GM18907 (cell line): ENCODE results near the gene JMJD8.

Source experiments
- ATAC-seq: cut with Tn5 transposase; IDR thresholded peaks from one replicate; pipeline ENCODE4 v1.9.1; 2021; ENCODE audit warnings: mild to moderate bottlenecking, moderate library complexity; ENCODE audit not compliant: unreplicated experiment

Gene JMJD8

DNA sequence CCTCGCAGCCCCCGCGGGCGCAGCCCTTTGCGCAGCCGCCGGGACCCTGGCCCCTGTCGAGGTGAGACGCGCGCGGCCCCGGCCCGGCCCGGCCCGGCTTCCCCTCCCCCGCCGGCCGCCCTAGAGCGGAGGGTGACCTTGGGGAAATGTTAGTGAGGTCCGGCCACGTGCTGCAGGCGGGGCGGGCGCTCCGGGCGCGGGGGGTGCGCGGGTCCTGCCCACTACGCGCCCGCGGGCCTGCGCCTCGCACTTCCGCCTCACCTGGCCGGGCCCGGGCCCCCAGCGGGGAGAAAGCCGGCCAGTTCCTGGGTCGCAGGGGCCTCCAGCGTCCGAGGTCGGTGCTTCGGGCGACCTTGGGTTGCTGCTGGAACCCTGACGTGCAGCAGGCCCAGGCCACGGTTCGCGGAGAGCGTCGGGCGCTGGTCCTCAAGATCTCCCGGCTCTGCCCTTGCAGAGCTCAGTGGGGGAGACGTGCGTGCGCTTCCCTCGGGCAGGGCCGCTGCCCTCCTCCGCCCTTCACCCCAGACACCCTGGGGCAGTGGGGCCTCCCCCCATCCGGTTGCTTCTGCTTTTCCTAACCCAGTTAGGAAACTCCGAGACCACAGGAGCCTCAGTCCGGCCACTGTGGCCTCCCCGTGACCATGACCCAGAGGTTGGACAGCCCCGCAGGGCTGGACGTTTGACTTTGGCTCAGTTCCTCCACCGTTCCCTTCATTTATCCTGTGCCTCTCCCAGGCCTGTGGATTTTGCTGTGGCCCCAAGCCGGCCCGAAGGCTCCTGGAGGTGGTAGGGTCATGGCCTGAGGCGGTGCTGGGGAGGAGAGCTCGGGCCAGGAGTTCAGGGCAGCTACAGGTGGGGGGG, 41.7 kb downstream of the JMJD8 start:
- peak; percentile 36 for ATAC-seq

DNA sequence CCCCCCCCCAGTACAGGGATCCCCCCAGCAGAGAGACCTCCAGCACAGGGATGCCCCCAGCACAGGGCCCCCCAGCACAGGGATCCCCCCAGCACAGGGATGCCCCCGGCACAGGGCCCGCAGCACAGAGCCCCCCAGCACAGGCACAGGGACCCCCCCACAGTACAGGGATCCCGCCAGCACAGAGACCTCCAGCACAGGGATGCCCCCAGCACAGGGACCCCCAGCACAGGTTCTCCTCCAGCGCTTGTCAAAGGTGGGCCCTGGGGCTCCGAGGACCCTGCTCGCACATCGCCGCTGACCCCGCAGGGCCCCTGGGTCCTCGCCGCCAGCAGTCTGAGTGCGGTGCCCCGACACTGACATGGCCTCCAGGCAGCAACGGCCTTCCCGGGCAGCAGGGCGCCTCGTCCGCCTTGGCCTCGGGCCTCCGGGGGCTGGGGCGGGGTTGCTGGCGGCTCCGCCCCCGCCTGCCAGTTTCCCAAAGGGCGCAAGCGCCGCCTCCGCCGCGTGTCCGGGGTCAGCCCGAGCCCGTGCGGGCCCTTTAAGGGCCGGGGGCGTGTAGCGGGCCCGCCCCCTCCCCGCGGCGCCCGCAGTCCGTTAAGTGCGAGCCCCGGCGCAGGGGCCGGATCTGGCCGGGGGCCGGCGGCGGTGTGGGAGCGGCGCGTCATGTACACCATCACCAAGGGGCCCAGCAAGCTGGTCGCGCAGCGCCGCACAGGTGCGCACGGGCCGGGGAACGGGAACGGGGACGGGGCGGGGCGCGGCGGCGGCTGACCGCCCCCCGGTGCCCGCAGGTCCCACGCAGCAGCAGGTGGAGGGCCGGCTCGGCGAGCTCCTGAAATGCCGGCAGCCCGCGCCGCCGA, 42.6 kb downstream of the JMJD8 start, which contains the start of gene MCRIP2:
Gene MCRIP2, plus strand, starts transcription at position 503 of the 863 bp plus-strand sequence. Its CDS starts 164 bp downstream, at position 667.
- ATAC-seq = peak; percentile 42

DNA sequence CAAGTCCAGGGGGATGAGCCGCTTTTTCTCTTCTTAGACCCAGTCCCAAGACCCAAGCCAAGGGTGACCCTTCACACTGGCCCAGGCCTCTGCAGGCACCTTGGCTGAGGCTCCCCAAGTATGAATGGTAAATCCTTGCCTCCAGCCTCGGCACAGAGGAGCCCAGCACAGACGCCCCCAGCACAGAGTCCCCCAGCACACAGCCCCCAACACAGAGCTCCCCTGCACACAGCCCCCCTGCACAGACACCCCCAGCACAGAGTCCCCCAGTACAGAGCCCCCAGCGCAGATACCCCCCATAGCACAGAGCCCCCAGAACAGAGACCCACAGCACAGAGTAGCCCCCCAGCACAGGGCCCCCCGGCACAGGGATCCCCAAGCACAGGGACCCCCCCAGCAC, 43.5 kb downstream of the JMJD8 start:
- no peak for ATAC-seq

DNA sequence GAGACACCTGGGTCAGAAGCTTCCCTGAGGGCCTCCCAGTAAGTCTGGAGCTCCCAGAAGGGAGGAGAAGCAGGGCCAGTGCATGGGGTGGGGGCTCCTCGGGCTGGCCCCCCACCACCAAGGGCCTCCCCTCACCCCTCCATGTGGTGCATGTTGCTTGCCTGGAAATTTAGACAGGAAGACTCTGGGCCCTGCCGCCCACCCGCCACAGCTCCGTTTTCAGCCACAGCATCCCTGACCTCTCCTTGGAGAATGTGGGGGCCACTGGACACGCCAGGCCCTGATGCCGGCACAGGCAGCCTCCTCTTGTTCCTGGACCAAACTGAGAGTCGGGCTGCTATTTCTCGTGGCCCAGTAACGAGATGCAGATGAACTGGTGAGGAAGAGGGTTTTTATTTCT, 45.3 kb downstream of the JMJD8 start:
- no peak for ATAC-seq

DNA sequence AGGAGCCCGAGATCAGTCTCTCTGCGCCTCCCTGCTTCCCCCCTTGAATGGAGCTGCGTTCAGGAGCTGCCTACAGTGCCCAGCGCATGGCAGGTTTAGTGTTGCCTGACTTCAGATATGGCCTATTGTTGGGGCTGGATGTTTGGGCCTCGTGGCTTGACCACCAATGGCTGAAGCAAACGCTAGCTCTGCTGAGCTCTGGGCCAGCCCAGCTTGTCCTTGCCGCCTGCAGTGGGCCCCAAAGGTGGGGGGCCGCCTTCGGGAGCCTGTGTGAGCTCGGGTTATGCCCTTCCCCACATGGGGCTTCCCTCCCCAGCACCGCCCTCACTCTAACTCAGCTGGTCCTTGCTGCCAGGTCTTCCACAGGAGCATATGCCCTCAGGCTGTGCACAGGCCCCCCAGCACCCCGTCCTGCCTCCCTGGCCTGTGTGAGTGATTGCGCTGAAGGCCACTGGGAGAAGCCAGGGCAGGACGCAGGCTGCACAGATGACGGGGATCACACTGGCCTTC, 46.0 kb downstream of the JMJD8 start:
- ATAC-seq = no peak

DNA sequence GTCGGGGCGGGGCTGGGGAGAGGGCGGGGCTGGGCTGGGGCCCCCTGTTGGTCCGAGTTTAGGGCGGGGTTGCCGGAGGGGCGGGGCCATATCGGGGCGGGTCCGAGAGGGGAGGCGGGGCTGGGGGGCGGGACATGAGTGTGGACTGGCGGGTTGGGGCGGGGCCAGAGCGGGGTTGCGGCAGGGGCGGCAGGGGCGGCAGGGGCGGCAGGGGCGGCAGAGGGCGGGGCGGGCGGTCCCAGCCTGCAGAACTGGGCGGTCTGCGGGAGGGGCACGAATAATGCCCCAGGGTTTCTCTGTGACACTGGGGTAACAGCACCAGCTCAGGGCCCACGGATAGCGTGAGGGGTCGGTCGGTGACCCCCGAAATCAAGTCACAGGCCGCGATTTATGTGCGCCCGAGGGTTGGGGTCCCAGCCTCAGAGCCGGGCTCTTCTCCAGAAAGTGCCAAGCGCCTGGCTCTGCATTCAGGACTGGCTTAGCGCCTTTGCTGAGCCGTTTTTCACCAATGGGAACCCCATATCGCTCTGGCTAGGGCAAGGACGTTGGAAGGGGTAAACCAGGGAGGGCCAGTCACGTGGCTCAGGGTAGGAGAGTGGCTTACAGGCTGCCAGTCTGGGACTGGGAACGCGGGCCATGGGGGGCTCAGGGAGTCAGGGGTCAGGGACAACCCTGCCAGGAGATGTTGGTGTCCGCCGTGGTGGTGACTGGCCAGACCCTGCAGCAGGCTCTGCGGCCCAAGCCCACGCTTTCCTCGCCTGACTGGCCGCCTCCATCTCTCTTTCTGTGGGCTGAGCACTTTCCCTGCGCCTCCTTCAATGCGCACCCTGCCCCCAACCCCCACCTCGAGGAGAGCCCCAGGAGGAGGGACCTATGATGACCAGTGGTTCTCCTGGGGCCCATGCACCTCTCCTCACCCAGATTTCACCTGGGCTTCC, 46.8 kb downstream of the JMJD8 start:
- peak; percentile 1 for ATAC-seq

DNA sequence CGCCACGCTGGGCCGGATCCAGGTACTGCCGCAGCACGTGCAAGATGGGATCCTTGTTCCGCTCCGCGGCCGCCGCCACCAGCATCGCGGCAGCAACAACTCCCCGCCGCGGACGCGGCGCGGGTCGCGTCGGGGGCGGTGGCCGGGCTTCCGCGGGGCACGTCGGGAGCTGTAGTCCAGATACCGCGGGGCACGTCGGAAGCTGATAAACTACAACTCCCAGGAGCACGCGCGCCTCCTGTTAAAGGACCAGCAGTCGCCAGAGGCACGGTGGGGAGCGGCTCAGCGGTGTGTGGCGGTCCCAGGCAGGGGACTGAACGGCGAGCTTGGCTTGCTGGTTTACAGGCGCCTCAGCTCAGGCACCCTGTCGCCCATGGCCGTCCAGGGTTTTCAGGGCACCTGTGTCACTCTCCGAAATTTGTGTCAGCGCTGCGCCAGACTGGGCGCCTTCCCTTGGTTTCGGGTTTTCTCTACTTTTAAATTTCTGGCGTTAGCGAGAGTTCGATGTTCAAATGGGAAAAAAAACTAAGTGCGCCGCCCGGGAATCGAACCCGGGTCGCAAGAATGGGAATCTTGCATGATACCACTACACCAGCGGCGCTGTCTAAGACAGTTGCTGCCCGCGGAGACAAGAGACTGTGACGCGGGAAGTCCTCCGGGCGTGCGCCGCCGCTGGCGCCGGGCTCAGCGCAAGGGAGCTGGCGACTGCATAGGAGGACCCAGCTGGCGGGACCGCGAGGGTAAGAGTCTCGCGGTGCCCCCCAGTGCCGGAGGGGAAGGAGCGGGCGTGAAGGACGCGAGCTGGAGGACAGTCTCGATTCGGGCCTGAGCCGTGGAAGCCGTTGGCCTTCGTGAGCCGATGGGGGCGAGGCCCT, 47.7 kb downstream of the JMJD8 start, which contains the start of gene METTL26:
Gene METTL26, minus strand, starts transcription at position 100 of the 875 bp plus-strand sequence. Its CDS starts 15 bp downstream, at position 85.
- peak; percentile 69 for ATAC-seq

DNA sequence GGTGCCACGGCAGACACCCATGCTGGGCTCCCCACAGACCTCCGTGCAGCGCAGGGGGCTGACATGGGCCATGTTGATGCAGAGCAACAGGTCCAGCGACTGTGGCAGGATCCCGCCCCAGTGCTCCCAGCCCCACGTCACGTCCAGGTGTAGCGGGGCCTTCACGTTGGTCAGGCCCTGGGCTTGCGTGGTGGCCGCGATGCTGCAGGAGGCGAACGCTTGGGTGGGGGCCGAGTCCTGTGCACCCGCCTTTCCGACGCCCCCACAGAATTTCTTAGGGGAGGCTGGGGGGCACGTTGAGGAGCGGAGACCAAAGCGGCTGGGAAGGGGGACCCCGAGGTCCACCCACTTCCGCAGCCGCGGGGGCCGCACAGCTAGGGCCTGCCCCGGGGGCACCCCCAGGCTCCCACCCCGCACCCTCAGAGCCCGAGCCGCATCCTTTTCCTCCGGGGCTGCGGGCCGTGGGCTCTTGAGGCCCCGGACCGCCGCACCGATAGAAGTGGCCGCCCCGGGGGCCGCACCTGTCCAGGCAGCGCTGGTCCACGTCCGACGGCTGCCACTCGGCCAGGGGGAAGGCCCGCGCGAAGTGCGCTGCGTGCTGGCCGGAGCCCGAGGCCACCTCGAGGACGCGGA, 48.4 kb downstream of the JMJD8 start:
- peak; percentile 1 for ATAC-seq

DNA sequence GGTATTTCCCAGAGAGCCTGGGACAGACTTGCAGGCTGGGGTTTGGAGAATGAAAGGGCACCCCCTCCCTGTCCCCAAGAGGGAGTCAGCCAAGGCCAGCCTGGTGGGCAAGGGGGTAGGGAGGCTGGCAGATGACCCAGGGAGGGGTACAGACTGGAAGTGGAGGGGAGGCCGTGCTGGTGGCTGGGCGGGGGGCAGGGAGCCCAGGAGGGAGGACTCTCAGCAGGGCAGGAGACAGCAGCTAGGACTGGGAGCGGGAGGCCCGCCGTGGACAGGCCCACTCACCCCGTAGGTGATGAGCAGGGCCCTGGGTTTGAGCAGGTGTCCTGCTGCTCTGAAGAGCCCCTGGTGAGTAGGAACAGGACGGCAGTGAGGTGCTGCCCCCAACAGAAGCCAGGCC, 49.1 kb downstream of the JMJD8 start:
- ATAC-seq = no peak

DNA sequence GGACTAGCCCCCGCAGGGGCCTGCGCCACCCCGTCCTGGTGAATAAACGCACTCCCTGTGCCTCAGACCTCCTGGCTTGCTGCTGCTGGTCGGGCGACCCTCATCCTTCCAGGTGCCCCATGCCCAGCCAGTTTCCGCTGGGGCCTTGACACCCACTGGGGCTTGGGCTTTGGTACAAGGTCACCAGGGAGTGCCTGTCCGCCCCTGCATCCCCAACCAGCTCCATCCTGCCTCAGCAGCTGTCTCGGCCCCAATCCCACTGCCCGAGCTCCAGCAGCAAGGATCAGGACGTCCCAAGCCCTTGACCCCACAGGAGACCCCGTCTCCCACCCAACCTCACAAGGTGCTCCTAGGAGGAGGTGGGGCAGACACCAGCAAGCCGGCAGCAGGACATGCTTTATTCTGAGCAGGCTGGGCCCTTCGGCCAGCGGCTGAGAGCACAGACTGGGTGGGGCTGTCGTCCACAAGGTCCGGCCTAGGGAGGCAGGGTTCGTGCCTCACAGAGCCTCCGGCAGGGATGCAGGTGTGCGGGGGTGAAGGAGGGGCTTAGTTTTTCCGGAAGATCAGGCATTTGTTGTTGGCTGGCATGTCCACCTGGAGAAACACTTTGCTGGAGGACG, 50.0 kb downstream of the JMJD8 start:
- ATAC-seq = no peak

DNA sequence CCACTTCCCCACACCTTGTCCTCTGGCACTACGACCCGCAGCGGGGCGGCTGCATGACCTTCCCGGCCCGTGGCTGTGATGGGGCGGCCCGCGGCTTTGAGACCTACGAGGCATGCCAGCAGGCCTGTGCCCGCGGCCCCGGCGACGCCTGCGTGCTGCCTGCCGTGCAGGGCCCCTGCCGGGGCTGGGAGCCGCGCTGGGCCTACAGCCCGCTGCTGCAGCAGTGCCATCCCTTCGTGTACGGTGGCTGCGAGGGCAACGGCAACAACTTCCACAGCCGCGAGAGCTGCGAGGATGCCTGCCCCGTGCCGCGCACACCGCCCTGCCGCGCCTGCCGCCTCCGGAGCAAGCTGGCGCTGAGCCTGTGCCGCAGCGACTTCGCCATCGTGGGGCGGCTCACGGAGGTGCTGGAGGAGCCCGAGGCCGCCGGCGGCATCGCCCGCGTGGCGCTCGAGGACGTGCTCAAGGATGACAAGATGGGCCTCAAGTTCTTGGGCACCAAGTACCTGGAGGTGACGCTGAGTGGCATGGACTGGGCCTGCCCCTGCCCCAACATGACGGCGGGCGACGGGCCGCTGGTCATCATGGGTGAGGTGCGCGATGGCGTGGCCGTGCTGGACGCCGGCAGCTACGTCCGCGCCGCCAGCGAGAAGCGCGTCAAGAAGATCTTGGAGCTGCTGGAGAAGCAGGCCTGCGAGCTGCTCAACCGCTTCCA, 50.6 kb downstream of the JMJD8 start:
- ATAC-seq = no peak

DNA sequence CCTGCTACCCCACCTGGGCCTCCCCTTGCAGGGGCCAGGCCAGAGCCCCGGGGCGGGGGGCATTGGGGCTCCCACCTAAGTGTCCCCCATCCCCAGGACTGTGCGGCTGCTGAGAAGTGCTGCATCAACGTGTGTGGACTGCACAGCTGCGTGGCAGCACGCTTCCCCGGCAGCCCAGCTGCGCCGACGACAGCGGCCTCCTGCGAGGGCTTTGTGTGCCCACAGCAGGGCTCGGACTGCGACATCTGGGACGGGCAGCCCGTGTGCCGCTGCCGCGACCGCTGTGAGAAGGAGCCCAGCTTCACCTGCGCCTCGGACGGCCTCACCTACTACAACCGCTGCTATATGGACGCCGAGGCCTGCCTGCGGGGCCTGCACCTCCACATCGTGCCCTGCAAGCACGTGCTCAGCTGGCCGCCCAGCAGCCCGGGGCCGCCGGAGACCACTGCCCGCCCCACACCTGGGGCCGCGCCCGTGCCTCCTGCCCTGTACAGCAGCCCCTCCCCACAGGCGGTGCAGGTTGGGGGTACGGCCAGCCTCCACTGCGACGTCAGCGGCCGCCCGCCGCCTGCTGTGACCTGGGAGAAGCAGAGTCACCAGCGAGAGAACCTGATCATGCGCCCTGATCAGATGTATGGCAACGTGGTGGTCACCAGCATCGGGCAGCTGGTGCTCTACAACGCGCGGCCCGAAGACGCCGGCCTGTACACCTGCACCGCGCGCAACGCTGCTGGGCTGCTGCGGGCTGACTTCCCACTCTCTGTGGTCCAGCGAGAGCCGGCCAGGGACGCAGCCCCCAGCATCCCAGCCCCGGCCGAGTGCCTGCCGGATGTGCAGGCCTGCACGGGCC, 51.4 kb downstream of the JMJD8 start:
- no peak for ATAC-seq

DNA sequence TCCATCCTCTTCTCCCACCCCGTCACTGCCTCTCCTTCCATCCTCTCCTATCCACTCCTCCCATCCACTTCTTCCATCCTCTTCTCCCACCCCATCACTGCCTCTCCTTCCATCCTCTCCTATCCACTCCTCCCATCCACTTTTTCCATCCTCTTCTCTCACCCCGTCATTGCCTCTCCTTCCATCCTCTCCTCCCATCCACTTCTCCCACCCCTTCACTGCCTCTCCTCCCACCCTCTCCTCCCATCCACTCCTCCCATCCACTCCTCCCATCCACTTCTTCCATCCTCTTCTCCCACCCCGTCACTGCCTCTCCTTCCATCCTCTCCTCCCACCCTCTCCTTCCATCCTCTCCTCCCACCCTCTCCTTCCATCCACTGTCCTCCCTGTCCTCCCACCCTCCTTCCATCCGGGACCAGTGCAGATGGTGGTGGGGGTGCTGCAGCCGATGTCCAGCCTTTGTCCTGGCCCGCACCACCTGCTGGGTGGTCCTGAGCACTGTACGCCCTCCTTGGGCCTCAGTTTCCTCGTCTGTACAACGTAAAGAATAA, 52.3 kb downstream of the JMJD8 start:
- no peak for ATAC-seq
